Activated CD4-positive, alpha-beta T cell treated with anti-CD3 and anti-CD28 coated beads for 36 hours (primary cell): ENCODE data around the gene GLDN. TPM values are rescaled to one million over a fixed set of nuclear protein-coding genes. Genes with fewer than 3 reads are reported as not detected.

Experiments used
- ATAC-seq: fragments of 200-7000 bp; cut with Tn5 transposase; one replicate; pipeline ENCODE4 v1.10.0; 2021; ENCODE audit warnings: mild to moderate bottlenecking, moderate library complexity
- CTCF ChIA-PET: fragments of 350-600 bp; sonication (Branson Sonifier 250); formaldehyde crosslinking; loops from one replicate; lab custom pipeline; 2021; ENCODE audit warnings: antibody characterized with exemption; lab: Charles Lee
- POLR2A ChIA-PET: fragments of 350-600 bp; sonication (Branson Sonifier 250); formaldehyde crosslinking; loops from one replicate; lab custom pipeline; 2021; ENCODE audit warnings: antibody characterized with exemption, inconsistent platforms; lab: Charles Lee
- DNase-seq: peaks from one replicate; pipeline ENCODE4 v3.0.0-alpha.2; 2020
- H3K27ac Mint-ChIP-seq: one replicate; pipeline ENCODE4 v1.8.0; 2021; ENCODE audit warnings: mixed read lengths
- H3K27me3 Mint-ChIP-seq: one replicate; pipeline ENCODE4 v1.8.0; 2021; ENCODE audit warnings: mixed read lengths
- H3K36me3 Mint-ChIP-seq: one replicate; pipeline ENCODE4 v1.8.0; 2021; ENCODE audit warnings: low read depth, mixed read lengths
- H3K4me1 Mint-ChIP-seq: one replicate; pipeline ENCODE4 v1.8.0; 2021; ENCODE audit warnings: mixed read lengths
- H3K4me3 Mint-ChIP-seq: one replicate; pipeline ENCODE4 v1.8.0; 2021; ENCODE audit warnings: mild to moderate bottlenecking, moderate library complexity, mixed read lengths
- H3K9me3 Mint-ChIP-seq: one replicate; pipeline ENCODE4 v1.8.0; 2021; ENCODE audit warnings: low read depth, mixed read lengths
- intact Hi-C, 2 experiments: fragments of 100-400 bp; cut with DNase I in 1 of 2; cut with micrococcal nuclease in 1 of 2; formaldehyde crosslinking; loops; one replicate each; pipeline versions ENCODE4 v1.14.2 to v1.15.1; 2022 to 2024; cut with DNase I, micrococcal nuclease
- total RNA-seq, 2 experiments: library from RNA; stranded (reverse); gene quantifications; one replicate each; pipeline ENCODE4 v1.2.3, GENCODE V29; 2021

GLDN gene
- total RNA-seq, 2 experiments from 2014 or later = not detected

GRCh38 chr15:51313074-51313393 lies 28.4 kb upstream of the GLDN start:
- no peak overlapping the region for H3K27ac Mint-ChIP-seq
- no peak for ATAC-seq

GRCh38 chr15:51313644-51314280 lies 27.7 kb upstream of the GLDN start:
- H3K9me3 Mint-ChIP-seq = no peaks in the 10 kb centered on the region
- ATAC-seq = no peak
- no peak overlapping the region for H3K27ac Mint-ChIP-seq
- POLR2A ChIA-PET = no interaction called here
- no peak for DNase-seq
- intact Hi-C loops = no loop called here
- no peaks in the 10 kb centered on the region for H3K36me3 Mint-ChIP-seq
- no peak overlapping the region for H3K4me3 Mint-ChIP-seq
- CTCF ChIA-PET = interaction anchor here (0.7 to 3.2 kb wide), 2 partner anchors 54 to 151 kb away, joined by 3 to 6 read pairs; no protein-coding TSS in a partner anchor
- H3K27me3 Mint-ChIP-seq = no peaks in the 10 kb centered on the region
- H3K4me1 Mint-ChIP-seq = no peaks in the 10 kb centered on the region

More at GRCh38 chr15:51313074-51313393, 28.4 kb upstream of the GLDN start:
- intact Hi-C loops = no loop called here
- DNase-seq = no peak
- Mint-ChIP-seq H3K36me3 (no peaks in the 10 kb centered on the region), H3K27me3 (no peaks in the 10 kb centered on the region), H3K4me3 (no peak overlapping the region), H3K9me3 (no peaks in the 10 kb centered on the region), H3K4me1 (no peaks in the 10 kb centered on the region)
- POLR2A ChIA-PET = no interaction called here
- CTCF ChIA-PET = interaction anchor here (0.7 to 3.2 kb wide), 2 partner anchors 24 to 150 kb away, joined by 3 to 6 read pairs; no protein-coding TSS in a partner anchor

GRCh38 chr15:51314391-51315337 lies 26.8 kb upstream of the GLDN start:
- Mint-ChIP-seq H3K27me3 (no peaks in the 10 kb centered on the region), H3K27ac (no peak overlapping the region), H3K4me1 (no peaks in the 10 kb centered on the region), H3K36me3 (no peaks in the 10 kb centered on the region), H3K9me3 (no peaks in the 10 kb centered on the region), H3K4me3 (no peak overlapping the region)
- no peak for DNase-seq
- ATAC-seq = no peak
- ChIA-PET CTCF (interaction anchor here (0.7 kb wide), 2 partner anchors 55 to 65 kb away, joined by 3 read pairs; no protein-coding TSS in a partner anchor), POLR2A (no interaction called here)
- intact Hi-C loops = no loop called here

- Mint-ChIP-seq H3K9me3 (no peaks in the 10 kb centered on the region), H3K27ac (no peak overlapping the region), H3K27me3 (no peaks in the 10 kb centered on the region), H3K36me3 (no peaks in the 10 kb centered on the region), H3K4me1 (no peaks in the 10 kb centered on the region), H3K4me3 (no peak overlapping the region)
- intact Hi-C loops = no loop called here
- CTCF ChIA-PET = no interaction called here
- ATAC-seq = no peak
- DNase-seq = no peak
- POLR2A ChIA-PET = no interaction called here
Measured at GRCh38 chr15:51315726-51316125, 25.7 kb upstream of the GLDN start.

GRCh38 chr15:51316636-51317035 lies 24.8 kb upstream of the GLDN start:
- DNase-seq = no peak
- intact Hi-C loops = no loop called here
- CTCF ChIA-PET = no interaction called here
- ATAC-seq = no peak
- no peaks in the 10 kb centered on the region for H3K4me1 Mint-ChIP-seq
- no peak overlapping the region for H3K4me3 Mint-ChIP-seq
- no peaks in the 10 kb centered on the region for H3K36me3 Mint-ChIP-seq
- POLR2A ChIA-PET = interaction anchor here (0.6 kb wide), 1 partner anchor 1634 kb away, joined by 3 read pairs; no protein-coding TSS in a partner anchor
- no peaks in the 10 kb centered on the region for H3K9me3 Mint-ChIP-seq
- peaks cover 2% of the 10 kb centered on the region for H3K27me3 Mint-ChIP-seq
- H3K27ac Mint-ChIP-seq = no peak overlapping the region

- Mint-ChIP-seq H3K27ac (no peak overlapping the region), H3K36me3 (no peaks in the 10 kb centered on the region), H3K4me1 (no peaks in the 10 kb centered on the region), H3K27me3 (peaks cover 3% of the 10 kb centered on the region), H3K9me3 (no peaks in the 10 kb centered on the region), H3K4me3 (no peak overlapping the region)
- ChIA-PET CTCF (interaction anchor here (0.8 kb wide), 1 partner anchor 155 kb away, joined by 3 read pairs; no protein-coding TSS in a partner anchor), POLR2A (interaction anchor here (0.7 kb wide), 1 partner anchor 210 kb away, joined by 5 read pairs; no protein-coding TSS in a partner anchor)
- intact Hi-C loops = no loop called here
- DNase-seq (no peak), ATAC-seq (no peak)
Measured at GRCh38 chr15:51318382-51319150, 22.9 kb upstream of the GLDN start.

GRCh38 chr15:51319539-51319938 lies 21.9 kb upstream of the GLDN start:
- ChIA-PET CTCF (interaction anchor here (0.8 kb wide), 1 partner anchor 156 kb away, joined by 3 read pairs; no protein-coding TSS in a partner anchor), POLR2A (no interaction called here)
- H3K27ac Mint-ChIP-seq = no peak overlapping the region
- intact Hi-C loops = no loop called here
- ATAC-seq = no peak
- no peak for DNase-seq
- H3K4me1 Mint-ChIP-seq = no peaks in the 10 kb centered on the region
- H3K4me3 Mint-ChIP-seq = no peak overlapping the region
- H3K27me3 Mint-ChIP-seq = peaks cover 3% of the 10 kb centered on the region
- no peaks in the 10 kb centered on the region for H3K9me3 Mint-ChIP-seq
- no peaks in the 10 kb centered on the region for H3K36me3 Mint-ChIP-seq

- ChIA-PET POLR2A (no interaction called here), CTCF (interaction anchor here (0.7 to 1.0 kb wide), 2 partner anchors 9 to 11 kb away, joined by 3 read pairs; no protein-coding TSS in a partner anchor)
- H3K27ac Mint-ChIP-seq = no peak overlapping the region
- no peaks in the 10 kb centered on the region for H3K36me3 Mint-ChIP-seq
- DNase-seq (no peak), ATAC-seq (no peak)
- intact Hi-C loops = no loop called here
- H3K9me3 Mint-ChIP-seq = no peaks in the 10 kb centered on the region
- no peaks in the 10 kb centered on the region for H3K4me1 Mint-ChIP-seq
- no peak overlapping the region for H3K4me3 Mint-ChIP-seq
- peaks cover 3% of the 10 kb centered on the region for H3K27me3 Mint-ChIP-seq
Measured at GRCh38 chr15:51320843-51321242, 20.6 kb upstream of the GLDN start.

GRCh38 chr15:51321316-51321715 lies 20.1 kb upstream of the GLDN start:
- no peak overlapping the region for H3K4me3 Mint-ChIP-seq
- CTCF ChIA-PET = interaction anchor here (0.7 to 1.0 kb wide), 2 partner anchors 9 to 12 kb away, joined by 3 read pairs; no protein-coding TSS in a partner anchor
- H3K27ac Mint-ChIP-seq = no peak overlapping the region
- ATAC-seq = no peak
- no peaks in the 10 kb centered on the region for H3K36me3 Mint-ChIP-seq
- intact Hi-C loops = no loop called here
- H3K27me3 Mint-ChIP-seq = peaks cover 3% of the 10 kb centered on the region
- POLR2A ChIA-PET = no interaction called here
- no peaks in the 10 kb centered on the region for H3K9me3 Mint-ChIP-seq
- DNase-seq = no peak
- H3K4me1 Mint-ChIP-seq = no peaks in the 10 kb centered on the region

GRCh38 chr15:51322621-51323296 lies 18.7 kb upstream of the GLDN start:
- Mint-ChIP-seq H3K27me3 (peaks cover 3% of the 10 kb centered on the region), H3K9me3 (no peaks in the 10 kb centered on the region), H3K36me3 (no peaks in the 10 kb centered on the region), H3K4me3 (no peak overlapping the region), H3K4me1 (no peaks in the 10 kb centered on the region), H3K27ac (no peak overlapping the region)
- CTCF ChIA-PET = no interaction called here
- DNase-seq = no peak
- intact Hi-C loops = no loop called here
- POLR2A ChIA-PET = no interaction called here
- no peak for ATAC-seq

- DNase-seq = no peak
- Mint-ChIP-seq H3K4me1 (no peaks in the 10 kb centered on the region), H3K9me3 (no peaks in the 10 kb centered on the region), H3K27ac (no peak overlapping the region), H3K27me3 (peaks cover 3% of the 10 kb centered on the region), H3K36me3 (no peaks in the 10 kb centered on the region), H3K4me3 (no peak overlapping the region)
- ATAC-seq = no peak
- intact Hi-C loops = no loop called here
- ChIA-PET POLR2A (no interaction called here), CTCF (no interaction called here)
Measured at GRCh38 chr15:51323749-51324148, 17.7 kb upstream of the GLDN start.
